K562 (cell line): ENCODE results near the gene TNIK. TPM values are rescaled to one million over a fixed set of nuclear protein-coding genes. Genes with fewer than 3 reads are reported as not detected.

Experiments used
- ATAC-seq: fragments of 200-7000 bp; cut with Tn5 transposase; 3 replicates; pipeline ENCODE4 v1.9.1; 2020; ENCODE audit warnings: moderate library complexity
- BruUV-seq: library from RNA; stranded (reverse); fragments of 400-500 nt; replicated peaks from 2 replicates; lab custom pipeline; 2021; lab: Mats Ljungman, UMichigan
- CTCF ChIA-PET: fragments of 300-600 bp; formaldehyde crosslinking; extraction: SDS; loops from one replicate; lab custom pipeline; 2021; ENCODE audit warnings: low intra/inter-chr PET ratio; lab: Yijun Ruan, JAX
- POLR2A ChIA-PET: fragments of 300-600, 350-650 bp; sonication (Branson Sonifier 250); formaldehyde crosslinking; extraction: SDS; loops from one replicate; lab custom pipeline; 2021; ENCODE audit warnings: antibody characterized with exemption, inconsistent platforms; lab: Yijun Ruan, JAX
- DNase-seq, 4 experiments: peaks; one replicate each; pipeline versions ENCODE4 v3.0.0 to v3.0.0-alpha.2; 2011 to 2018; ENCODE audit warnings: low spot score in 3 of 4, mixed read lengths in 3 of 4; ENCODE audit errors: extremely low read depth in 1 of 4
- FAIRE-seq: peaks from 2 replicates; lab custom pipeline; 2011; peaks lifted over from hg19 to GRCh38; lab: Jason Lieb, UNC
- H2AFZ ChIP-seq: 2 replicates; pipeline ENCODE4 v1.6.0; 2011; ENCODE audit warnings: low read depth, low read length, control low read depth, inconsistent platforms
- H3K27ac ChIP-seq: fragments of 200-600 bp; 3 replicates; pipeline ENCODE4 v1.8.0; 2011; ENCODE audit warnings: low read depth, mild to moderate bottlenecking, control low read depth, inconsistent platforms, low read length, moderate library complexity, mixed read lengths; ENCODE audit errors: extremely low read depth
- H3K27me3 ChIP-seq, 2 experiments: fragments of 300-600 bp in 1 of 2; 2 replicates in 1 of 2; 3 replicates in 1 of 2; pipeline versions ENCODE4 v1.6.0 to v1.8.0; 2011; ENCODE audit warnings: inconsistent platforms in 2 of 2, low read length in 2 of 2, mild to moderate bottlenecking in 1 of 2, mixed read lengths in 1 of 2, moderate library complexity in 1 of 2; ENCODE audit not compliant: control insufficient read depth in 2 of 2, insufficient read depth in 2 of 2
- H3K36me3 ChIP-seq: fragments of 300-600 bp; 3 replicates; pipeline ENCODE4 v1.8.0; 2011; ENCODE audit warnings: mild to moderate bottlenecking, low read length, inconsistent platforms; ENCODE audit not compliant: control insufficient read depth, insufficient read depth
- H3K4me1 ChIP-seq, 2 experiments: fragments of 200-600 bp in 1 of 2; replicated peaks in 1 of 2; 2 replicates in 1 of 2; 3 replicates in 1 of 2; pipeline versions ENCODE4 v1.5.1 to v1.8.0; 2011; ENCODE audit warnings: inconsistent platforms in 2 of 2, low read length in 2 of 2, mild to moderate bottlenecking in 1 of 2, mixed read lengths in 1 of 2, moderate library complexity in 1 of 2; ENCODE audit not compliant: control insufficient read depth in 2 of 2, insufficient read depth in 2 of 2
- H3K4me2 ChIP-seq: 2 replicates; pipeline ENCODE4 v1.6.1; 2011; ENCODE audit warnings: low read length, control low read depth, inconsistent platforms, mixed read lengths; ENCODE audit not compliant: insufficient read depth
- H3K4me3 ChIP-seq: fragments of 200-600 bp; sonication (generic), shearing (Covaris generic); 2 replicates; pipeline ENCODE4 v1.5.1; 2016; ENCODE audit warnings: control low read depth, inconsistent platforms
- H3K79me2 ChIP-seq: fragments of 200-600 bp; 3 replicates; pipeline ENCODE4 v1.8.0; 2011; ENCODE audit warnings: low read length, inconsistent platforms; ENCODE audit not compliant: control insufficient read depth, insufficient read depth
- H3K9ac ChIP-seq, 2 experiments: 2 replicates each; pipeline versions ENCODE4 v1.6.0 to v1.6.1; 2011; ENCODE audit warnings: low read depth in 2 of 2, low read length in 2 of 2, control low read depth in 1 of 2, inconsistent platforms in 1 of 2, mild to moderate bottlenecking in 1 of 2, mixed read lengths in 1 of 2; ENCODE audit not compliant: insufficient read depth in 1 of 2
- H3K9me1 ChIP-seq: one replicate; pipeline ENCODE4 v1.6.0; 2011; ENCODE audit warnings: inconsistent platforms, mild to moderate bottlenecking, low read length, moderate library complexity; ENCODE audit not compliant: control insufficient read depth, insufficient read depth
- H3K9me3 ChIP-seq: replicated peaks from 2 replicates; pipeline ENCODE4 v1.5.1; 2011; ENCODE audit warnings: low read depth, low read length, inconsistent platforms; ENCODE audit not compliant: control insufficient read depth, insufficient read depth
- H4K20me1 ChIP-seq: replicated peaks from 2 replicates; pipeline ENCODE4 v1.6.1; 2011; ENCODE audit warnings: low read length, inconsistent platforms, mixed read lengths; ENCODE audit not compliant: control insufficient read depth, insufficient read depth
- SUPT5H ChIP-seq: fragments of 450-650 bp; IDR thresholded peaks from 2 replicates; pipeline ENCODE4 v1.6.1; 2016
- WGBS: fragments of 100-300 bp; shearing (Covaris generic); methylation state at CpG from one replicate; pipeline ENCODE4 v1.1.6; 2016; ENCODE audit warnings: low coverage, mixed read lengths; ENCODE audit not compliant: insufficient coverage; ENCODE audit errors: missing lambda C conversion rate; 5-methylcytosine and 5-hydroxymethylcytosine counted together
- in situ Hi-C: fragments of 300-500 bp; cut with MboI; formaldehyde crosslinking; loops from 4 replicates; pipeline ENCODE4 v1.15.0; 2018; ENCODE audit warnings: inconsistent platforms, mixed read lengths
- intact Hi-C: fragments of 100-400 bp; cut with micrococcal nuclease; formaldehyde crosslinking; loops from 2 replicates; pipeline ENCODE4 v1.14.2; 2022
- polyA plus RNA-seq, 8 experiments: library from polyadenylated mRNA; depleted of rRNA in 4 of 8; stranded (reverse) in 5 of 8; unstranded in 3 of 8; fragments of >200 nt; fragmentation: Nextera tagmentation in 2 of 8; fragmentation: Illumina TruSeq in 1 of 8; extraction: Ambion mirVana in 2 of 8; extraction: Trizol in 1 of 8; gene quantifications; 2 replicates each; pipeline versions ENCODE4 v1.2.1 to v1.2.3, GENCODE V29; 2011 to 2014; ENCODE audit warnings: inconsistent platforms in 1 of 8, missing spikeins in 1 of 8
- total RNA-seq, 7 experiments: library from RNA; depleted of rRNA in 6 of 7; stranded (reverse); fragments of >200 nt in 6 of 7; fragmentation: Illumina TruSeq in 2 of 7; extraction: Trizol in 2 of 7; gene quantifications; 2 replicates each; pipeline versions ENCODE4 v1.2.1 to v1.2.3, GENCODE V29; 2011 to 2021; ENCODE audit warnings: low replicate concordance in 1 of 7
- TF ChIP-seq, protein P1 (sequence below), 2 experiments: IDR thresholded peaks in 1 of 2; conservative IDR thresholded peaks in 1 of 2; 2 replicates each; pipeline ENCODE4 v1.6.1; 2016; ENCODE audit warnings: low read depth in 2 of 2, mild to moderate bottlenecking in 1 of 2, missing compliant biosample characterization in 1 of 2, missing genetic modification characterization in 1 of 2, moderate library complexity in 1 of 2
- TF ChIP-seq, protein P2 (sequence below): fragments of 200-800 bp; sonication (Bioruptor generic); IDR thresholded peaks from 2 replicates; pipeline ENCODE4 v1.6.1; 2017; ENCODE audit warnings: missing genetic modification characterization, missing compliant biosample characterization

Gene TNIK
- total and polyA plus RNA-seq, 9 of the 15 experiments (the other 6 are each of a cell fraction or from before 2014, with no cell fraction given) = 6.6 to 39.0 (median 24.7) TPM

DNA sequence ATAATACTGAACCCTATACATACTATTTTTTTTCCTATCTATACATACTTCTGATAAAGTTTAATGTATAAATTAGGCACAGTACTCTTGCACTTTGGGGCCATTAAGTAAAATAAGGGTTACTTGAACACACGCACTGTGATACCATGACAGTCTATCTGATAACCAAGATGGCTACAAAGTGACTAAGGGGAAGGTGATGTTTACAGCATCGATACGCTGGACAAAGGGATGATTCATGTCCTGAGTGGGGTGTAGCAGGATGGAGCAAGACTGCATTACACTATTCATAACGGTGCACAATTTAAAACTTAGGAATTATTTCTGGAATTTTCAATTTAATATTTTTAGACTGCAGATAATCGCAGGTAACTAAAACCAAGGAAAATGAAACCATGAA, 403.7 kb downstream of the TNIK start (continued):
- TF ChIP-seq, protein P1, sequence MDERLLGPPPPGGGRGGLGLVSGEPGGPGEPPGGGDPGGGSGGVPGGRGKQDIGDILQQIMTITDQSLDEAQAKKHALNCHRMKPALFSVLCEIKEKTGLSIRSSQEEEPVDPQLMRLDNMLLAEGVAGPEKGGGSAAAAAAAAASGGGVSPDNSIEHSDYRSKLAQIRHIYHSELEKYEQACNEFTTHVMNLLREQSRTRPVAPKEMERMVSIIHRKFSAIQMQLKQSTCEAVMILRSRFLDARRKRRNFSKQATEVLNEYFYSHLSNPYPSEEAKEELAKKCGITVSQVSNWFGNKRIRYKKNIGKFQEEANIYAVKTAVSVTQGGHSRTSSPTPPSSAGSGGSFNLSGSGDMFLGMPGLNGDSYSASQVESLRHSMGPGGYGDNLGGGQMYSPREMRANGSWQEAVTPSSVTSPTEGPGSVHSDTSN (CRISPR knock-in tag; IDR thresholded peaks at IDR 0.05; ENCODE audit: low read depth) = no peak
- TF ChIP-seq, protein P1 (tag; conservative IDR thresholded peaks at IDR 0.05; ENCODE audit: low read depth) = 0 out of 2 replicates have a peak, but pooled peaks have one; percentile 18

DNA sequence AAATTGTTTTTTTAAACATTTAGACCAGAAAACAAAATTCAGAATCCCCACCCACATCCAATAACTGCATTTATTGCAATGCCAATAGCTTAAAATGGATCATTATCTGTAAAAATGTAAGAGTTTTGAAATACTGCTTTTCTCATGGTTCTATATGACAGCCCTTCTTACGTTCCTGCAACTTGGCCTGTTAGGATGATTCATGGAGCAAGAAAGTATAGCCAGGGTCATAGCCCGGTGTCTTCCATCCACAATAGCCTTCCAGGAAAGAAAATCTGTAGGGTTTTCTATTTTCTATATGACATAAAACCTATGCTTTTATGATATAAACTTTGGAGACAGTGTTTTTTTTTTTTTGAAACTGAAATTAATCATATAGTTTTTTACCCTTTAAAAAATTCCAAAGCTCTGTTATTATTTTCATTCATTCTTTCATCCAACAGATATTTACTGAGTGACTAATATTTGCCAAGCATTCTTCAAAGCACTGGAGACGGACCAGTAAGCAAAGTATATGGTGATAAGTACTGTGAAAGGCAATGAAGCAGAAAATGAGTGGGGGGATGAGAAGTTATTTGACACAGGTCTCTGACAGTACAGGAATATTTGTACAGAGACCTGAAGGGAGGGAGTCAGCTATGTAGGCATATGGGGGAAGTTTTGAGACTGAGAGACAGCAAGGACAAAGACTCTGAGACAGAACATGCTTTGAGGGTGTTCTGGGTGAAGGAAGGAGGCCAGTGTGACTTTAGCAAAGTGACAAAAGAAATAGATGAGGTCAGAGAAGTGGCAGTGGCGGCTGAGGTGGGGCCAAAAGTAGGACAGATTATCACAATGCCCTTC, 404.6 kb downstream of the TNIK start:
- in situ Hi-C loops = no loop called here
- Histone ChIP-seq H4K20me1 (no peaks in the 10 kb centered on the region), H3K79me2 (no peaks in the 10 kb centered on the region), H3K9me3 (no peaks in the 10 kb centered on the region), H3K9ac (no peak overlapping the region), H3K36me3 (no peaks in the 10 kb centered on the region), H3K27ac (no peak overlapping the region), H3K4me3 (no peak overlapping the region), H2AFZ (no peak overlapping the region), H3K4me1 (0 out of 5 replicates have a peak, but pooled peaks cover 0 to 2% of the 10 kb centered on the region in 2 experiments), H3K4me2 (no peak overlapping the region), H3K27me3 (no peaks in the 10 kb centered on the region; a peak in 1 of 5 replicates), H3K9me1 (no peaks in the 10 kb centered on the region)
- WGBS = 26% methylated on average over 4 of the region's 4 CpGs
- intact Hi-C loops = no loop called here
- FAIRE-seq = no peak
- no TSS peak for BruUV-seq
- TF ChIP-seq, protein P2, sequence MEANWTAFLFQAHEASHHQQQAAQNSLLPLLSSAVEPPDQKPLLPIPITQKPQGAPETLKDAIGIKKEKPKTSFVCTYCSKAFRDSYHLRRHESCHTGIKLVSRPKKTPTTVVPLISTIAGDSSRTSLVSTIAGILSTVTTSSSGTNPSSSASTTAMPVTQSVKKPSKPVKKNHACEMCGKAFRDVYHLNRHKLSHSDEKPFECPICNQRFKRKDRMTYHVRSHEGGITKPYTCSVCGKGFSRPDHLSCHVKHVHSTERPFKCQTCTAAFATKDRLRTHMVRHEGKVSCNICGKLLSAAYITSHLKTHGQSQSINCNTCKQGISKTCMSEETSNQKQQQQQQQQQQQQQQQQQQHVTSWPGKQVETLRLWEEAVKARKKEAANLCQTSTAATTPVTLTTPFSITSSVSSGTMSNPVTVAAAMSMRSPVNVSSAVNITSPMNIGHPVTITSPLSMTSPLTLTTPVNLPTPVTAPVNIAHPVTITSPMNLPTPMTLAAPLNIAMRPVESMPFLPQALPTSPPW (CRISPR knock-in tag) = no peak
- TF ChIP-seq SUPT5H = 0 out of 2 replicates have a peak, but pooled peaks have one; percentile 30
- no peak for DNase-seq
- CTCF ChIA-PET = no interaction called here
- no peak for ATAC-seq
- POLR2A ChIA-PET = interaction anchor here (0.6 kb wide), 1 partner anchor 800 kb away, joined by 3 read pairs; no protein-coding TSS in a partner anchor
